ENCODE measurements around the gene CDC37. TPM values are rescaled to one million over a fixed set of nuclear protein-coding genes. Genes with fewer than 3 reads are reported as not detected.

The CDC37 gene
- total RNA-seq, 1 experiment from 2014 or later, result 204 TPM

DNA sequence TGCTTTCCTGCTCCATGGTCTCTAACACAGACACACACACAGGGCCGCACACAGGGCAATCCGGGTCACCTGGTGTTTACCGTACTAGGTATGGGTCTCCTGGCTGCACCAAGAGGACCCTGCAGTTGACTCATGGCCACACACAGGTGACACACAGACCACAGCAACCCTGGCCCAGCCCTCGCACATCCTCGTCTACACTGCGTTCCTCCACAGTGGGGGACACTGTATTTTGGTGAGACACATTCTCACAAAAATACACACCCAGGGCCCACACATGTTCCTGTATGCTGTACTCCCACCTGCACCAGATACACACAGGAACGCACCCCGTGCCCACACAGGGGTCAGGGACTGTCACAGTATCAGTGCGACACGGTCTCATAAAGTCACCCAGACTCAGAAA lies 29.8 kb upstream of the CDC37 start:
- H3K4me1 Mint-ChIP-seq, result peaks cover 16% of the 10 kb centered on the region
- TF ChIP-seq, protein P1, sequence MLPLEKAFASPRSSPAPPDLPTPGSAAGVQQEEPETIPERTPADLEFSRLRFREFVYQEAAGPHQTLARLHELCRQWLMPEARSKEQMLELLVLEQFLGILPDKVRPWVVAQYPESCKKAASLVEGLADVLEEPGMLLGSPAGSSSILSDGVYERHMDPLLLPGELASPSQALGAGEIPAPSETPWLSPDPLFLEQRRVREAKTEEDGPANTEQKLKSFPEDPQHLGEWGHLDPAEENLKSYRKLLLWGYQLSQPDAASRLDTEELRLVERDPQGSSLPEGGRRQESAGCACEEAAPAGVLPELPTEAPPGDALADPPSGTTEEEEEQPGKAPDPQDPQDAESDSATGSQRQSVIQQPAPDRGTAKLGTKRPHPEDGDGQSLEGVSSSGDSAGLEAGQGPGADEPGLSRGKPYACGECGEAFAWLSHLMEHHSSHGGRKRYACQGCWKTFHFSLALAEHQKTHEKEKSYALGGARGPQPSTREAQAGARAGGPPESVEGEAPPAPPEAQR (CRISPR knock-in tag; IDR thresholded peaks at IDR 0.05), result no peak
- TF ChIP-seq ZNF219 (CRISPR knock-in tag; IDR thresholded peaks at IDR 0.05; ENCODE audit: borderline replicate concordance) (no peak), NR3C1 (CRISPR knock-in tag; conservative IDR thresholded peaks at IDR 0.05; ENCODE audit: low read depth) (no peak), RORB (CRISPR knock-in tag; IDR thresholded peaks at IDR 0.05) (no peak), CREM (CRISPR knock-in tag; IDR thresholded peaks at IDR 0.05) (no peak), ZNF263 (CRISPR knock-in tag; IDR thresholded peaks at IDR 0.05; ENCODE audit: low read depth) (no peak), MXD4 (CRISPR knock-in tag; IDR thresholded peaks at IDR 0.05; ENCODE audit: borderline replicate concordance) (no peak), TEAD1 (CRISPR knock-in tag; IDR thresholded peaks at IDR 0.05) (no peak), GABPB1 (CRISPR knock-in tag; IDR thresholded peaks at IDR 0.05) (no peak), USF2 (CRISPR knock-in tag; IDR thresholded peaks at IDR 0.05) (no peak), USF1 (CRISPR knock-in tag; IDR thresholded peaks at IDR 0.05) (no peak), ZNF281 (CRISPR knock-in tag; IDR thresholded peaks at IDR 0.05) (no peak), CTCF (IDR thresholded peaks at IDR 0.05) (no peak), NR1H2 (CRISPR knock-in tag; IDR thresholded peaks at IDR 0.05) (no peak), SP1 (CRISPR knock-in tag; conservative IDR thresholded peaks at IDR 0.05) (no peak), IRF2 (CRISPR knock-in tag; IDR thresholded peaks at IDR 0.05; ENCODE audit: borderline replicate concordance, low read depth) (no peak)
- TF ChIP-seq, protein P2, sequence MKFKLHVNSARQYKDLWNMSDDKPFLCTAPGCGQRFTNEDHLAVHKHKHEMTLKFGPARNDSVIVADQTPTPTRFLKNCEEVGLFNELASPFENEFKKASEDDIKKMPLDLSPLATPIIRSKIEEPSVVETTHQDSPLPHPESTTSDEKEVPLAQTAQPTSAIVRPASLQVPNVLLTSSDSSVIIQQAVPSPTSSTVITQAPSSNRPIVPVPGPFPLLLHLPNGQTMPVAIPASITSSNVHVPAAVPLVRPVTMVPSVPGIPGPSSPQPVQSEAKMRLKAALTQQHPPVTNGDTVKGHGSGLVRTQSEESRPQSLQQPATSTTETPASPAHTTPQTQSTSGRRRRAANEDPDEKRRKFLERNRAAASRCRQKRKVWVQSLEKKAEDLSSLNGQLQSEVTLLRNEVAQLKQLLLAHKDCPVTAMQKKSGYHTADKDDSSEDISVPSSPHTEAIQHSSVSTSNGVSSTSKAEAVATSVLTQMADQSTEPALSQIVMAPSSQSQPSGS (CRISPR knock-in tag; IDR thresholded peaks at IDR 0.05; ENCODE audit: borderline replicate concordance, low read depth), result no peak
- TF ChIP-seq, protein P3, sequence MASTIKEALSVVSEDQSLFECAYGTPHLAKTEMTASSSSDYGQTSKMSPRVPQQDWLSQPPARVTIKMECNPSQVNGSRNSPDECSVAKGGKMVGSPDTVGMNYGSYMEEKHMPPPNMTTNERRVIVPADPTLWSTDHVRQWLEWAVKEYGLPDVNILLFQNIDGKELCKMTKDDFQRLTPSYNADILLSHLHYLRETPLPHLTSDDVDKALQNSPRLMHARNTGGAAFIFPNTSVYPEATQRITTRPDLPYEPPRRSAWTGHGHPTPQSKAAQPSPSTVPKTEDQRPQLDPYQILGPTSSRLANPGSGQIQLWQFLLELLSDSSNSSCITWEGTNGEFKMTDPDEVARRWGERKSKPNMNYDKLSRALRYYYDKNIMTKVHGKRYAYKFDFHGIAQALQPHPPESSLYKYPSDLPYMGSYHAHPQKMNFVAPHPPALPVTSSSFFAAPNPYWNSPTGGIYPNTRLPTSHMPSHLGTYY (CRISPR knock-in tag; IDR thresholded peaks at IDR 0.05), result no peak
- POLR2A ChIA-PET, result no interaction called here
- H3K4me3 Mint-ChIP-seq, result peak overlapping the region; percentile 44; the same call in 1 of the 2 replicates
- H3K9me3 Mint-ChIP-seq, result no peaks in the 10 kb centered on the region
- DNase-seq (ENCODE audit: low spot score) (no peak), ATAC-seq (no peak)
- H3K36me3 Mint-ChIP-seq, result no peaks in the 10 kb centered on the region
- peaks cover 53% of the 10 kb centered on the region for H3K27me3 Mint-ChIP-seq (ENCODE audit: low read depth)
- CTCF ChIA-PET, result interaction anchor here (0.6 to 9.4 kb wide), 4 partner anchors 9 to 211 kb away, joined by 5 to 69 read pairs (median 6); no protein-coding TSS in a partner anchor
- H3K27ac Mint-ChIP-seq, result peak overlapping the region; percentile 5; the same call in 1 of the 2 replicates
